Erythroblast (primary cell): ENCODE results near the gene HACD2.

Experiments used
- GATA1 ChIP-seq: IDR thresholded peaks from 2 replicates; pipeline ENCODE4 v1.6.1; 2011; ENCODE audit warnings: low read depth, mild to moderate bottlenecking, control low read depth, low read length, moderate library complexity
- POLR2A ChIP-seq: IDR thresholded peaks from 2 replicates; pipeline ENCODE4 v1.6.1; 2011; ENCODE audit warnings: mild to moderate bottlenecking, low read length

- TF ChIP-seq POLR2A (no peak), GATA1 (no peak)
Measured at GRCh38 chr3:123483146-123483545, 101.7 kb downstream of the HACD2 start.
